ENCODE data around the gene SEC22A.
A peak's percentile ranks its signal among the peaks of the same experiment; 100 is the strongest.

SEC22A gene

GRCh38 chr3:123267821-123268220 lies 66.1 kb downstream of the SEC22A start:
- no peak for DNase-seq (ENCODE audit: low spot score)

- DNase-seq (ENCODE audit: low spot score), result no peak
Measured at GRCh38 chr3:123270818-123271217, 69.1 kb downstream of the SEC22A start.

- no peak for DNase-seq (ENCODE audit: low spot score)
Measured at GRCh38 chr3:123271466-123272159, 69.9 kb downstream of the SEC22A start.

GRCh38 chr3:123272547-123272946 lies 70.8 kb downstream of the SEC22A start:
- DNase-seq (ENCODE audit: low spot score), result no peak

GRCh38 chr3:123275691-123276090 lies 73.9 kb downstream of the SEC22A start:
- no peak for DNase-seq (ENCODE audit: low spot score)

GRCh38 chr3:123276346-123277006 lies 74.7 kb downstream of the SEC22A start:
- DNase-seq (ENCODE audit: low spot score), result peak; percentile 68

GRCh38 chr3:123277106-123277505 lies 75.4 kb downstream of the SEC22A start:
- no peak for DNase-seq (ENCODE audit: low spot score)

GRCh38 chr3:123278446-123278845 lies 76.7 kb downstream of the SEC22A start:
- DNase-seq (ENCODE audit: low spot score), result no peak

- no peak for DNase-seq (ENCODE audit: low spot score)
Measured at GRCh38 chr3:123279121-123279520, 77.4 kb downstream of the SEC22A start.

- no peak for DNase-seq (ENCODE audit: low spot score)
Measured at GRCh38 chr3:123281406-123281805, 79.7 kb downstream of the SEC22A start.

- no peak for DNase-seq (ENCODE audit: low spot score)
Measured at GRCh38 chr3:123281929-123282328, 80.2 kb downstream of the SEC22A start.

GRCh38 chr3:123282461-123282860 lies 80.7 kb downstream of the SEC22A start:
- DNase-seq (ENCODE audit: low spot score), result no peak

GRCh38 chr3:123283074-123283473 lies 81.3 kb downstream of the SEC22A start:
- DNase-seq (ENCODE audit: low spot score), result no peak

GRCh38 chr3:123283657-123284398 lies 82.1 kb downstream of the SEC22A start:
- no peak for DNase-seq (ENCODE audit: low spot score)

GRCh38 chr3:123284399-123285010 lies 82.8 kb downstream of the SEC22A start:
- no peak for DNase-seq (ENCODE audit: low spot score)

GRCh38 chr3:123285066-123285465 lies 83.3 kb downstream of the SEC22A start:
- no peak for DNase-seq (ENCODE audit: low spot score)

GRCh38 chr3:123285479-123285878 lies 83.7 kb downstream of the SEC22A start:
- no peak for DNase-seq (ENCODE audit: low spot score)

GRCh38 chr3:123285931-123286307 lies 84.2 kb downstream of the SEC22A start:
- no peak for DNase-seq (ENCODE audit: low spot score)

GRCh38 chr3:123286308-123287023 lies 84.7 kb downstream of the SEC22A start:
- DNase-seq (ENCODE audit: low spot score), result no peak

GRCh38 chr3:123287051-123287961 lies 85.6 kb downstream of the SEC22A start:
- DNase-seq (ENCODE audit: low spot score), result no peak

GRCh38 chr3:123287962-123288302 lies 86.2 kb downstream of the SEC22A start:
- no peak for DNase-seq (ENCODE audit: low spot score)

Data from putamen (tissue), 1 donor.